Sigmoid colon (tissue), 4 donors: ENCODE measurements around the gene TARS2.

Experiments
- CTCF ChIP-seq, 4 experiments: fragments of 450-650 bp in 3 of 4; fragments of 200-600 bp in 1 of 4; IDR thresholded peaks; one replicate each; pipeline ENCODE4 v1.5.1; 2016 to 2019; ENCODE audit warnings: antibody characterized with exemption in 4 of 4, mild to moderate bottlenecking in 3 of 4, moderate library complexity in 2 of 4
- EP300 ChIP-seq, 4 donors: sonication (generic); formaldehyde crosslinking; IDR thresholded peaks; one replicate each; pipeline ENCODE4 v1.6.1; 2017; ENCODE audit warnings: antibody characterized with exemption in 4 of 4
- POLR2A ChIP-seq, 2 donors: fragments of 450-650 bp; IDR thresholded peaks; one replicate each; pipeline ENCODE4 v1.6.1; 2016; ENCODE audit warnings: antibody characterized with exemption in 2 of 2, mild to moderate bottlenecking in 2 of 2, moderate library complexity in 2 of 2
- POLR2AphosphoS5 ChIP-seq, 4 donors: sonication (generic); formaldehyde crosslinking; IDR thresholded peaks; one replicate each; pipeline ENCODE4 v1.6.1; 2017; ENCODE audit warnings: antibody characterized with exemption in 4 of 4

GRCh38 chr1:150474869-150475268, 12.3 kb upstream of the TARS2 start:
- TF ChIP-seq CTCF (IDR thresholded peaks at IDR 0.05), result no peak
- TF ChIP-seq POLR2A (IDR thresholded peaks at IDR 0.05), result no peak
- TF ChIP-seq EP300 (IDR thresholded peaks at IDR 0.05), result no peak
- no peak for TF ChIP-seq POLR2AphosphoS5 (IDR thresholded peaks at IDR 0.05)
